HG03439 (cell line): ENCODE measurements around the gene TNFAIP8.

Experiments used
- ATAC-seq: cut with Tn5 transposase; IDR thresholded peaks from one replicate; pipeline ENCODE4 v1.9.1; 2021; ENCODE audit warnings: mild to moderate bottlenecking, moderate library complexity; ENCODE audit not compliant: unreplicated experiment

The TNFAIP8 gene

DNA sequence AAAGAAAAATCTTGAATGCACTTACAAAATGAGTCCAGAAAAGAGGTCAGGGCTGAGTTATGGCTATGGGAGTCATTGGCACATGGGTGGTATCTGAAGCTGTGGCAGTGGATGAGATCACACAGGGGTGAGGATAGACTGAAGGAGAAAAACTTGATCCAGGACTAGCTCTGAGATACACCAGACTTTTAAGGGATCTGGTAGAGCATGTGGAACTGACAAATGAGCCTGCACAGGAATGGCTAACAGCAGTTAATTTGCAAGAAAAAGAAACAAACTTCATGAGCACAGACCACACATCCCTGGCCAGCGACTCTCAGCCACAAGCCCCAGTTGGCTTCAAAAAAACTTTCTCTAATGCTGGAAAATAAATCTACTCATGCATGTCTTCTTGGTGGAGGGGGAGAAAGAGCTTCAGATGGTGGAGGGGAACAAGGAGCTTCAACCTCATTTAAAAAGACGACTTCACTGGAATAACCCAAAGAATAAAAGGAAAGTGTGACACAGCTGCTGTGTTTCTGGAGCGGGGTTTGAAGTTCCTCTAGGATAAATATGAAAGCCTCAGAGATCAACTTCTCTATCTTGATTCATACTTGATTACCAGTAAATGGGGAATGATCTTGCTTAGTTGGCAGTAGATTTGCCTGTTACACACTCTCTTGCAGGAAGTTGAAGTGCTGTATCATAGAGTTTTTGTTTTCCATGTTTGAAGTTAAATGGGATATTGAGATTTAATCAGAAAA is 33.6 kb downstream of the TNFAIP8 start:
- ATAC-seq = no peak

DNA sequence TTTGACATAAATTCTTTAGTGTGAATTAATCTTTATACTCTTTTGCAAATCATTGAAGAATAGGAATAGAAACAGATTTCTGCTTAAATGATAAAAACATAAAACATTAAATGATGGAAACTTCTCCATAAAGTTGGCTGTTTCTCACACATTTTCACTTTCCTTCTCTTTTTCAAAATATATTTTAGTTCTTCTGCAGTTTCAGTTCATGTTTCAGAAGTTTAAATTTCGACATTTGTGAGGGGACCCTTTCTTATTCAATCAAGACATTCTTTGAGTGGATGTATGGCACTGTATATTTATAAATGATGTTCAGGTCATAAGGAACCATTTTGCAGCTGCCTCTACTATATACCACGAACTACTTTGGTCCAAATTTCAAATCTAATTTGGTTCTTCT is 34.6 kb downstream of the TNFAIP8 start:
- ATAC-seq = no peak

DNA sequence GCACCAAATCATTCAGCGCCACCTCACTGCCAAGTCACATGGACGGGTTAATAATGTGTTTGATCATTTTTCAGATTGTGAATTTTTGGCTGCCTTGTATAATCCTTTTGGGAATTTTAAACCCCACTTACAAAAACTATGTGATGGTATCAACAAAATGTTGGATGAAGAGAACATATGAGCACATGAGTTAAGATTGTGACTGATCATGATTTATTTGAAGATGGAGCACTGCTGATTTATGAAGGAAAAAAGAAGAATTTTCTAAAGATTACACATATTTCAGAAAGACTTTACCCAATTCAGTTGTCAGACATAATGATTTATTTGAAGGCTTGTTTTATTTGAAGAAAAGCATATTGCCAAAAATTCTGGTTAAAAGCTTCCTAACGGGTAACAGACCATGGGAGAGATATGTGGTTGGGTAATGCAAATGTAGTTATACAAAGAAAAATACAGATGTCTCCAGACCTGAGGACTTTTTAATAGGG is 37.4 kb downstream of the TNFAIP8 start:
- ATAC-seq = no peak

DNA sequence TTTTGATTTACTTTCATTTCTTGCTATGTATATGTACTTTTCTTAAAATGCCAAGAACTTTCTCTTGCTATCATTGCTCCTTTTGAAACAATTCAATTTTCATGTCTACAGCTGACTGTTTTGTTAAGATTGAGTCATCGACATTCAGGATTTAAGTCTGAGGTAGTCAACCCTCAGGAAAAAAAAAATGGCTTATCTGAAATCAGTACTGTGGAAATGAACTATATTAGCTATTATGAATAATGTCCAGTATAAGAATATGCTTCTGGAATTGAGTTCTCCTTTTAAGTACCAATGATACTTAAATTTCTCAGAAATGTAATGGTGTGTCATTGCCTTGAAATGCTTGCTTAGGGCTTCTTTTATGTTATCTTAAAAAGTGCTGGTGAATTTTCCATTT is 37.9 kb downstream of the TNFAIP8 start:
- ATAC-seq = no peak

DNA sequence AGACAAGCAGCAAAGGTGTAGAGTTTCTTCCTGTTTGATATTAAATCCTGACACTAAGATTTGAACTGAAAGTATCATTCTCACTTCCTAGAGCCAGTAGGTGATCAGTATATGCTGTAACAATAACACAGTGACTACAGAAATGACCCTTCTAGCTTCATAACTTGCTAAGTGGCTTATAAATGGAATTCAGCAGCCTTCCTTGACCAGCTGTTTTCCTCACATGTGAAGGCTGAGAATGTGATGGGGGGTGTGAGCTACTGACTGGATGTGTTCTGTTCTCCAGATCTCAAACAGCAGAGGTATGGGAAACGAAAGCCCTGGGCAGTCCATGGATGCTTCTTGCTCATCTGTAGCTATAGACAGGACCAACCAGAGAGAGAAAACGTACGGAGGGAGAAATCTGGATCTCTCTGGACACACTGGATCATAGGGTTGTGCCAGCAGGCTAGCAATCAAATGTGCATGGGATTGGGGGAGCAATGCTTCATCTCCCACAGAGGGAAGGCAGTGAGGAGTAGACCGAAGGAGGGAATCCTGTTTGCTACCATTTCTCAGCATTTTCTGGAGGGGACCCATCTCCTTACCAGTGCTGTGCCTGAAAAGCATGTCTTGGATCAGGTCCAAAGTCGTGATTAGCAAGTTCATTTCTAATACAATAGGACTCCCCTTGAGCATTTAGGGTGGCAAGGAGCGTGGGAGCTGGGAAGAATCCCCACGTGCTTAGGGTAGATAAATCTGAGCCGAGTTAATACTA is 39.4 kb downstream of the TNFAIP8 start:
- no peak for ATAC-seq

DNA sequence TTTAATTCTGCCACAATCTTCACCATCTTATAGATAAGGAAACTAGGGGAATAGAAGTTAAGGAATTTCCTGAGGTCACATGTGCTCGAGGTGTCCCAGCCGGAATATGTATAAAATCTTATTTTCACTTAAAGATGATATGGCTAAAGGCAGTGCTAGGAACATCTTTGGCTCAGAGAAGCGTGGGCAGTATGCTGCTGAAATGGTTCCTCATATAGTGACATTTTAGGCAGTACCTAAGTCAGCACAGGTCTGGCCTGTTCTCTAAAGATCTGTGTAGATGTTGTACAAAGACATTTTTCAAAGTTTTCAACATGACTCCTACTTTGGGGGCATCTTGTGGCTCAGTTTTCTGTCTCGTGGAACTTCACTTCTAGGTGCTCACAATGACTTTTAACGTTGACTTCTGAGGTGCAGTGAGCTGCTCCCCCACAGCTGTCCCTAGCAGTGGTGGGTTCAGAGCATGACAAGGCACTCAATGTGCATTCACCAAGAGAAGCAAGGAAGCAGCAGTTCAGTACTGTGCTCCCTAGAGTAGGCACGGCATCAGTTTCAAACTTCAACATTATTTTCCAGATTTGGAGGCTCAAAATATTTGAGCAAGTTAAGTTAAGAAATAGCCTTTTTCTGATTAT is 40.3 kb downstream of the TNFAIP8 start:
- ATAC-seq = no peak

DNA sequence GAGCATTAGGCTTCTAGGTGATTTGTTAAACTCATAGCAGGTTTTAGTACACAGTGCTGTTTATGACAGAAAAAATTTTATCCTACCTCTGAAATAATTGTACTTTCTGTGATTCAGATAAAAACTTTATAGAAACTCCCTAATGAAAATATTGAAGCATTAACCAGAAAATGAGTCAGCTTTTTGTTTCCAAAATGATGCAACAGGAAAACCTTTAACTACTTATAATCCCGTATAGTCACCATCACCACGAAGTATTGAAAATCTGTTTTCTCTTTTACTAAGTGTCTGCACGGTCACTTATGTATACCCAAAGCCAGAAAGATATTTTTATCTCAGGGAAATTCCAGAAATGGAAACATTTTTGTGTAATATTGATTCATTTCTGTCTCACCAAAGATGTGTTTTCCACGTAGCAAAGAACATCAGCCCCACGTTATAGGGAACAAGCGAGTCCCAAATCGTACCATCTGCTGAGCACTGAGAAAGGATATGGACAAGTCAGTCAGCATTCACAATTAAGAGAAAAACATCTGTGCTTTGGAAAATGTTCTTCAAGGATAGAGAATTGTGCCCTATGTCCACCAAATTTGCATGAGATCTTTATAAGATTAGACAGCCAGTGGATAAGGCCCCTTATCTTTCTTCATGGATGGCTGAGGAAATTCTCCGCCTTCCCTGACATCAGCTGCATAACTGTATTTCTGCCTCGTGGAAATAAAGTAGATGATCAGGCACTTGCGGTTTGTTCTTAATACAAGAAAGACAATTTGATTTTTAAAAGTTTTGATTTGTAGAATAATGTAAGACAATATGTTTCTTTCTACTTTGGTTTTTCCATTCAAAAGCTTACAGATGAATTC is 41.9 kb downstream of the TNFAIP8 start:
- ATAC-seq = peak; percentile 49

DNA sequence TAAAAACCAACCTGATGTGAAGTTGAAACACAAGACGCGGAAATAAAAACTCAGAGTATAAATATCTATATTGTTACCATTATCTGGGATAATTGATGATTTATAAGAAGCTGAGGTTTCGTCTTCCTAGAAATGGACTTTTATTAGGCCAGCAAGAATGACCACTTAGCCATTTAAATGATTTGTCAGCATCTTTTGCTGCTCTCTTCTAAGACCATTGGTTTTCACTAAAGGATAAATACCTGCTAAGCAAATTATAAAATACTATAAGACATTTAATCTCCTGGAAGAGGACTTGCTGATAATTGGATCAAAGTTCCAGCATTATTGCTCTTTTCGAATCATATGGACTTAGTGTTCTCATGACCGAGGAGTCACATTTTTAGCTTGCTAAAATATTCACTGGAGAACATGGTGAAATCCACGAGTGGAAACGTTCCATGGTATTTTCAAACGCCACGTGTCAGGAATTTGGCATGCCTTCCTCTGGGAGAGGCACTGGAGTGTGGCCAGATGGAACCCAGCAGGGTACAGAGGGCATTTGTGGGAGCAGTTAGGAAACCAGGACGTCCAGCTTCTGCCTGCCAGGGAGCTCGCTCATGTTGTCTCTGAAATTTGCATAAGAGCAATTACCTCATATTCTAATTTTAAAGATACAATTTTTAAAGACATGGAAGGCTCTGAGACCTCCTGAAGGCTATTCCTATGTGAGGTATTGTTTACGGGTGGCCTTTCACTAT is 43.1 kb downstream of the TNFAIP8 start:
- no peak for ATAC-seq

DNA sequence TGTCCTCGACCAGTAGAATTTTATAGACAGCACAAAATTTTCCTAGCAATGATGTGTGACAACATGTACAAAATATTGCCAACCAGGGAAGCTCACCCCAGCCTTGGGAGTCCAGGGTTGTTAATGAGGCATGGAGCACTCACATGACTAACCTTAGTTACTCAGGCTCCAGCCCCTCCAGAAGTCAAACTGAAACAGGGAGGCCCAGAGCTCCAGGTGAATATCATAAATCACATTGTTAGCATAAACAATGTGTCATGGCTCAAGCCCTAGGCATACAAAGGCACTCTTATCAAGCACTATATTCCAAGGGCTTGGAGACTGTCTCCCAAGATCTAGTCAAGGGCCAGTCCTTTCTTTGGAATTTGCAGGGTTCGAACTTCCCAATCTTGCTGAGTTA is 44.4 kb downstream of the TNFAIP8 start:
- ATAC-seq = no peak

DNA sequence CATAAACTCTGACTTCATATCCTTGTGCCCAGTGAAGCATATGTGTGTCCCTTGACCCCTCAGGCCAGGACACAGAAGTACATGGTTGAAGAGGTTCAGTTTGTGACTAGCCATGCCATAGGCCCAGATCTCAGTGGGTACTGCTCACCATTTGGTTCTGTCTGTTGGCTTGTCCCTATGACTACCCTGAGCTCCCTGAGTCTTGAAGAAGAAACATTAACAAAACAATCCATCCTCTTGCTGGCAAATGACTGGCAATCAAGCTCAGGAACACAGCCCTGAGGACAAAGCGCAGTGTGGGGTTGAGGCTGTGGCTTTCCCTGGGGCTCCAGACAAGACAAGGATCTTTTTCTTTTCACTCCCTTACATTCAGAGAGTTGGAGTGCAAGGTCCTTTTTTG is 46.3 kb downstream of the TNFAIP8 start:
- ATAC-seq = no peak

DNA sequence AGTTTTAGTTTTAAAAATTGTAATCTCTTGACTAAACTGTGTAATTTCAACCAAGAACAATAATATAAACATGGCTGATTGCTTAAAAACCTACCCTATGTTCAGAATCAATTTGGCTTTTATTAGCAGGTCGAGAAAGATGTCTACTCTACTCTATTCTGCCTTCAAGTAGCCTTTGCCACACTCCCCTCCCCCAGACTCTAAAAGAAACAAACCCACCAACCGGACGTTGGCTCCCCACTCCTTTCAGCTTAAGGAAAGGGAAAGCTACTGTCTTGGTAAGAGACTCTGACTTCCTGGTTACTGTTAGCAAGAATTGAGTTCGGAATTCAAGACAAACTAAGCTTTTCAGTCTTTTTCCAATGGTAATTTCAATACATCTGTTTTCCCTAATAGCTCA is 46.7 kb downstream of the TNFAIP8 start:
- ATAC-seq = no peak

DNA sequence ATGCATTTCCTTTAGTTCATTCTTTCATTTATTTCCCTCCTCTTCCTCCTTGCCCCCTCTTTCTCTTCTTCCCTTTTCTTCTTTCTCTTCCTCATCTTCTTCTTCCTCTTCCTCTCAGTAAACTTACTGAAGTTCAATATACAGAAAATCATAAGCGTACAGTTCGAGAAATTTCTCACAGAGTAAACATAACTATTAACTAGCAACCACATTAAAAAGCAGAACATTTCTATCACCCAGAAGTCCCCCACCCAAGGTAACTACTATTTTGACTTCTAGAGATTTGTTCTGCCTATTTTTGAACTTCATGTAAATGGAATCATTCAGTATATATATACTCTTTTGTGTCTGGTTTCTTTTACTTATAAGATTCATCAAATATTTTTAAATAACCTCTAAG is 48.2 kb downstream of the TNFAIP8 start:
- no peak for ATAC-seq

DNA sequence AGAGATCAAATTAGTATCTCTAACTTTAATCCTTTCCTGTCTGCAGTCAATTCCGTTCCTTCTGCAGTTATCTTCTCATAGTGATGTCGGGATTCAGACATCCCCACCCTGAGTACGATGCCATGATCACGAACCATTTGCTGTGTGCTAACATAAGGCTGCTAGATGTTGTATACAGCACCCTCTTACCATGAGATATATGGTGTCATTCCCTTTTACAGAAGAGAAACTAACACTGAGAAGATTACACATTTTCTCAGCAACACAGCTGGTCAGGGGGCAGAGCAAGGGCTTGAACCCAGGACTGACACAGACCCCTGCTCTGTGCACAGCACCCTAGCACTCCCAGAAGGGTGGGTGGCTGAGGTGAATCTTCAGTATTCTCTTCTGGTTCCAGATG is 49.6 kb downstream of the TNFAIP8 start:
- no peak for ATAC-seq

DNA sequence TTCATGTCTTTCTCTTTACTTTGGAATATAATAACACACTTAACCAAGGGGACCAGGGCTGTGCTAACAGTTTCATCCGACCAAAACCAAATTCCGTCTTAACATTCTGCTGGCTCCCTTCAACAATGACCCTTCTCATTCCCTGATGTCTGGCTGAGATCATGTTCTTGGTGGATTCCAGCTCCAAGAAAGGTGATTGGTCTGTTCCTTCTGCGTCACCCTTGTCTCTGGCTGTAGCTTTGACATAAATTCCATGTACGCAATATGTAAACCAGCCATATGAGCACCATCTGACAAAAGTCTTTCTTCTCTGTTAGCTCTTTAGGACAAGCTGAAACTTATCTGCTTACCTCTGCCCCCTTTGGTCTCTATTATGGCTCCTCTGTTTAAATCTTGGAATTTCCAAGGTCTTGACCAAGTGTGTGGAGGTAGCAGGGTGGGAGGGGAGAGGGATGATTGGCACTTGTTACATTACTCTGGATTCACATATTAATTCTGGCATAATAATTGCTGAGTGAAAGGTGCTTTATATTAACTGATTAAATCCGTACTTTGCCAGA is 50.8 kb downstream of the TNFAIP8 start:
- no peak for ATAC-seq

DNA sequence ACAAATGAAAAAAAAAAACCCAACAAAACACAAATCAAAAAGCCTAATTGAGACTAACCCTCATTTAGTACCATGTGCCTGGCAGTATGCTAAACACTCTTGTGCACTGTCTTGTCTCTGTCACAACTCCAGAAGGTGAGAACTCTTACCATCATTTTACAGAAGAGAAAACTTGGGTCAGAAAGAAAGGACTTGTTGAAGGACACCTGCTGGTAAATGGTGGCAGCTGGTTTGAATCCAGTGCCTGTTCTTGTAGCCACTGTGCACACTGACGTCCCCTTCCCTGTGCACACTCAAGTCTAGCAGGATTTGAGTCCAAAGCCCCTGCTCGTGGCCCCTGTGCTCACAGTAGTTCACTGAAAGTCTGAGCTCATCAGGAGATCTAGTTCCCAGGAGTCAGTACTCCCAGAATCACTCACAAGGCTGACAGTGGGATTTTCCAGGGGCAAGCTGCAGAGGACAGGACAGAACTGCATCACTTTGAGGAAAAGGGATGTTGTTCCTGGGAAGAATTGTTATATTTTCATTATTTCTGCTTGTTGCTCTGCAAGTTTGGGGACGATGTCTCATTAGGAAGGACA is 53.5 kb downstream of the TNFAIP8 start:
- ATAC-seq = peak; percentile 45

DNA sequence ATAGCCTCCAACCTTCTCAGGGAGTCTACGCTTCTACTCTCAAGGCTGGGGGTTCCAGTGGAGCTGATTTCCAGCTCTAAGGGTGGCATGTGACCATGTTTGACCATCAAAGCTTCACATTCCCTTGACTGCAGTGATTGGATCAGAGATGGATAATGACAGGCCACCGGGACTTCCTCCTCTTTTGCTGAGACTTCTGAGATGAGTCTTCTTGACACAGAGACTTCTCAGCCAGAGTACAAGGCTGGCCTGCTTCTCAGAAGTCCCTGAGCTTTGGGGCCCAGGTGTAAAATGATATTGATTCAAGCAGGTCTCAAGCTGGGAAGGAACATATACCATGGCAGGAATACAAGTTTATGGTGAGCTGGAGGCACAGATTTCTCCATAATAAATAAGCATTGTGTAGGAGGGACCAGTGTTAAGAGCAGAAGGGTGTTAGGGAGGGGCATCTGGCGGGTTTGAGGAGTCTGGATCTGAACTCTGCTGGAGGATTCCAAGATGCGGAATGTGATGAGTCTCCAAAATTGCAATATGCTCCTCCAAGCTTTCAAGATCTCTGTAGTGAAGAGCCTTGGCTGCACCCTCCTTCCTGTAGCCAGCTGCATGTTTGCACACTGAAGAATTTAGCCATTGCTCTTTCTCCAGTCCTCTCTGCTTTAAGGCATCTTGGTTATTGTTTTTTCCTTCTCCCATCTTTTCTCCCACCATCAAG is 54.8 kb downstream of the TNFAIP8 start:
- no peak for ATAC-seq

DNA sequence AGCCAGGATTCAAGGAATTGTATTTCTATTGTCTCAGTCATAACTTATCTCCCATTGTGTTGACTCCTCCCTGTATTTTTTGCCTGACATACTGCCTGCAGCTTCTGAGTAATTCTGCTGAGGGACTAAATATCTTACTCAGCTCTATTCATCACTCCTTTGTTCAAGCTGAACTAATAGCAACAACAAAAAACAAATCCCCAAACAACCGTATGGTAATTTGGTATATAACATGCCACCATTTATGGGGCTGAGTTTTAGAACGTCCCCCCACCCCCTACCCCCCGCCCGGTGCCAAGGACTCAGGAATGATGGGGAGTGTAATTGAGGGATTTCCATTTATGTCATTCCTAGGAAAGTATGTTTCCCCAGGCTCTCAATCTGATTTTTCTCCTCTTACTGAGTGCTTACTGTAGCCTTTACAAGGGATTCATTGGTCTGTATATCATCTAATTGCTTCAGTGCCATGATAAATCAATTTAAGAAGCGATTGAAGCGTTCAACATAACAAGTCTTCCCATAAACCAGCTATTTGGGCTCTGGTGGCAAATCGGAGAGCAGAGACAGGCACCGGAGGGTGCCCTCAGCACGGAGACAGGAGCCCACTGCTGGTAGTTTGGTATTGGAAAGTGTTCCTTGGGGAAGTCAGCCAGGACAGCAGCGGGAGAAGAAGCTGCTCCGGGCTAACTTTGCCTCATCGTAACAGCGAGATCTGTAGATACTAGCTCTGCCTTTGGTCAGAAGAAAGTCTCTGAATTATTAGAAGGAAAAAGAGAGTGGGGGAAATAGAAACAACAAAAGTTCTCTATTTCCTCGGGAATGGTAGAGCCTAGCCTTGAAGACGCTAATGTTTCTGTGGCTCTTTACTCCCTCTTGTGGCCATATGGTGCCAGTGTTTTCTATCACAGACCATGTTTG is 55.8 kb downstream of the TNFAIP8 start:
- peak; percentile 75 for ATAC-seq
